Sigmoid colon (tissue), 3 donors: Measurements from ENCODE around the gene MZT2B.
"Not testable (repeated sequence)": the region's sequence is repeated elsewhere in the genome, so short reads cannot be mapped to it uniquely, and the experiment has no call there.

Source experiments
- CTCF ChIP-seq, 4 experiments: fragments of 450-650 bp in 3 of 4; fragments of 200-600 bp in 1 of 4; IDR thresholded peaks; one replicate each; pipeline ENCODE4 v1.5.1; 2016 to 2019; ENCODE audit warnings: antibody characterized with exemption in 4 of 4, mild to moderate bottlenecking in 3 of 4, moderate library complexity in 2 of 4
- POLR2A ChIP-seq, 2 donors: fragments of 450-650 bp; IDR thresholded peaks; one replicate each; pipeline ENCODE4 v1.6.1; 2016; ENCODE audit warnings: antibody characterized with exemption in 2 of 2, mild to moderate bottlenecking in 2 of 2, moderate library complexity in 2 of 2

GRCh38 chr2:130159376-130159775 is 22.7 kb upstream of the MZT2B start:
- TF ChIP-seq CTCF, POLR2A (IDR thresholded peaks at IDR 0.05): not testable (repeated sequence)
